ENCODE measurements around the gene KAT5.
"Not testable (repeated sequence)": the region's sequence is repeated elsewhere in the genome, so short reads cannot be mapped to it uniquely, and the experiment has no call there.

KAT5 gene

DNA sequence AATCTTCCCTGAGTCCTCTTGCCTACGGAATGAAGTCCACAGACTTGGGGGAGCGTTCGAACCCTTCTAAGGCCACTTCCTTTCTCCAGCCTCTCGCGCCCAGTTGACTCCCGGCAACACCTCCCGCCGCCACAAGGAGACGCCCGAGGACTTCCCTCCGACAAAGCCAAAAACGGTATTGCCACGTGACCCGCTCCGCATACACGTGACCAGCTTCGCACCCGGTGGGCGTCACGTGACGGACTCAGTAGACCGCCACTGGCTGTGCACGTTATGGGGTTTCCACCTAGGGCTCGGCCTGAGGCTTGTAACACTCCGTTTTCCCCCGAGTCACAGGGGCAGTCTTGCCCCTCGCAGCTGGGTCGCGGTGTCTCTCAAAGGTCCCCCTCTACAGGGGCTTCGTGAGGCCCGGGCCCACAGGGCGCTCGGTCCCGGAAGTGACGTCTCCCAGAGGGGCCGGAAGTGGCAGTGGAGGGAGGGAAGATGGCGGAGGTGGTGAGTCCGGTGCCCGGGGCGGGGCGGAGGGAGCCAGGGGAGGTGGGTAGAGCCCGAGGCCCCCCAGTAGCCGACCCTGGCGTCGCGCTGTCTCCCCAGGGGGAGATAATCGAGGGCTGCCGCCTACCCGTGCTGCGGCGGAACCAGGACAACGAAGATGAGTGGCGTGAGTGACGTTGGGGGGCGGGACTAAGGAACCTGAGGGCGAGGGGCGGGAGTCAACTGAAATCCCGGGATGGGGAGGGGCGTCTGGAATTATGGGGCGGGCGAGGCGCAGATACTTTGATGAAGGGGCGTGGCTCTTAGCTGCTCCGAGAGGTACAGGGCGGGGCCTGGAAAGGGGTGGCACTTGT, at the start of gene KAT5:
Gene KAT5 (plus strand): TSS at position 468 of the 848 bp plus-strand sequence. CDS start 16 bp downstream, at position 484.
- peak; percentile 63 to 96 for DNase-seq

DNA sequence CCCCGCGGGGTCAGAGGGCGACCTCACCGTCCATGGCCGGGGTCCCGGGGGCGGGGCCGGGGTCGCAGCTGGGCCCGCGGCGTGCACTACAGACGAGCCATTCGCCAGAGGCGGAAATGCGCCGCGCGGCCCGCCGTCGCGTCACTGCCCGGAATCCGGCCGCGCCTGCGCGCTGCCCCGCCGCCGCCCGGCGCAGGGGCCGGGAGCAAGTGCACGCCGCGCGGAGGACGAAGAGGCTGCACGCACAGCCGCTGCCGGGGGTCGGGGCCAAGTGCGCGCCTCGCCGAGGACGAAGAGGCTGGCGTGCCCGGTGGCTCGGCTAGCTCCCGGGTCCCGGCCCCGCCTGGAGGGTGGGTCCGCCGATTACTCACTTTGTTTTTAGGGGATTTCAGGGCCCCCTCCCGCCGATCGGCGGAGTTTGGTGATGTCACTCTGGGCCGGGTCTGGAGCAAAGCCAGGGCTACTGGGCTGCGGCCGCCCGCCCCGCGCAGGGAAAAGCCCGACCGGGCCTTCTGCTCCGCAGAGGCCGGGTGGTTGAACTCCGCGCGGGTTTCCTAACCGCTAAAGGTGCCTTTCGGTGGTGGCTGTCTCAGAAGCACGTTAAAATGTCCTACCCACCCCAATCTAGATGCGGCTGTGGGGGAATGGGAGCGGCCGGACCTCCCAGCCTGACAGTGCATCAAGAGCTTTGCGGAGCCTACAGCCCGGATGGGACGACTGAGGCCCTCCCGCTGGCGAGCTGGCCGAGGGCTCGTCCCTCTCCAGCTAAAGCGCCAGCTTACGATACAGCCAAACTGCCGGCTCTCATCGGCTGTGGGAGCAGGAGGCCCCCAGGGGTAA, 49.0 kb upstream of the KAT5 start, which contains the start of gene RELA:
Gene RELA (minus strand): TSS at position 118 of the 840 bp plus-strand sequence. CDS start 84 bp downstream, at position 34.
- DNase-seq = peak in 1 of 2 experiments; percentile 67

DNA sequence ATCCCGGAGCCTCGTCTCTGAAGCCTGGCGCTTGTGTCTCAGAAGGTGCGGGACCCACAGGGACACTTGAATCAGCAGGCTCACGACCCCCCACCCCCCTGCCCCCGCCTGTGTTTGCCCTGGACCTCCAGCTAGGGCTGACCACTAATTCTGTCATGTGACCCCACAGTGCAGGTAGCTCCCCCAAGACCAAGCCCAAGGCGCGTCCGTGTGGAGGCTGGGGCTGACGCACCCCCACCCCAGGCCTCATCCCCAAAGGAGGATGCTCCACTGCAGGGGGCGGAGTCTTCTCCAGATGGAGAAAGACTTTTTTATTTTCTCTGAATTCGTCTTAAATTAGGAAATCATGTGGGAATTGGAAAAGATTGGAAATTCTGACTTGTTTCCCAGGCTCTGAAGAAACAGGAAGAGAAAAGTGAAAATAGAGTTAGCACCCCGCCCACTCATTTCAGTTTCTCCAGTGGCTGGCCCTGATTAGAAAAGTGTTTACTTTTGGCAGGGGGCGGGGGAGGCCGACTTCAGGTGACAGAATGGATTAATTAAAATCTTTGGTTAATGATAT, 48.3 kb upstream of the KAT5 start:
- DNase-seq = no peak

DNA sequence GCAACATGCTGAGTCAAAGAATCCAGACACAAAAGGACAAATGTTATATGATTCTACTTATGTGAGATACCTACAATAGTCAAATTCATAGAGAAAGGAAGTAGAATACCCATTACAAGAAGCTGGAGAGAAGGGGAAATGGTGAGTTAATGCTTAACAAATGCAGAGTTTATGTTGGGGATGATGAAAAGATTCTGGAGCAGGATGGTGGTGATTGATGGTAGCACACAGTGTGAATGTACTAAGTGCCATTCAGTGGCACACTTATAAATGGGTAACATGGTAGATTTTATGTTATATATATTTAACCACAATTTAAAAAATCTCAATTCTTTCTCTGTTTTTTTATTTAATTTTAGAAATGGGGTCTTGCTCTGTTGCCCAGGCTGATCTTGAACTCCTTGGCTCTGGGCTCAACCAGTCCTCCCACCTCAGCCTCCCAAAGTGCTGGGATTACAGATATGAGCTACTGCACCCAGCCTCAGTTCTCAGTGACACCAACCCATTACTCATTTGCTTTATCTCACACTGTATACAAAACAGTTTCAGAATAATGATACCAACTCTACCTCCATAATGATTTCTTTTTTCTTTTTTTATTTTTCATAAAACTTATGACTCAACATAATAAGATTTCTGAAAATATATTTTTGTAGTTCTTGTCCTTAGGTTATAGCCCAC, 39.7 kb upstream of the KAT5 start:
- no peak for DNase-seq

DNA sequence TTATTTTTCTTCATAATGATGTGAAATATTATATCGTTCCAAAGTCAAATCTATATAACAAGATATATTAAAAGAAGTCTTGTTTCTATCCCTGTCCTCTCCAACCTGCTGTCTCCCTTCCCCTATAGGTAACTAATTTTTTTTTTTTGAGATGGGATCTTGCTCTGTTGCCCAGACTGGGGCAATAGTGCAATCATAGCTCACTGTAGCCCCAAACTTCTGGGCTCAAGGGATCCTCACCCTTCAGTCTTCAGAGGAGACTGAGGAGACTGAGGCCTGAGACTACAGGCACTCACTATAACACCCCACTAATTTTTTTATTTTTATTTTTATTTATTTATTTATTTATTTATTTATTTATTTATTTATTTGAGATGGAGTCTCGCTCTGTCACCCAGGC, 39.1 kb upstream of the KAT5 start:
- DNase-seq = no peak

DNA sequence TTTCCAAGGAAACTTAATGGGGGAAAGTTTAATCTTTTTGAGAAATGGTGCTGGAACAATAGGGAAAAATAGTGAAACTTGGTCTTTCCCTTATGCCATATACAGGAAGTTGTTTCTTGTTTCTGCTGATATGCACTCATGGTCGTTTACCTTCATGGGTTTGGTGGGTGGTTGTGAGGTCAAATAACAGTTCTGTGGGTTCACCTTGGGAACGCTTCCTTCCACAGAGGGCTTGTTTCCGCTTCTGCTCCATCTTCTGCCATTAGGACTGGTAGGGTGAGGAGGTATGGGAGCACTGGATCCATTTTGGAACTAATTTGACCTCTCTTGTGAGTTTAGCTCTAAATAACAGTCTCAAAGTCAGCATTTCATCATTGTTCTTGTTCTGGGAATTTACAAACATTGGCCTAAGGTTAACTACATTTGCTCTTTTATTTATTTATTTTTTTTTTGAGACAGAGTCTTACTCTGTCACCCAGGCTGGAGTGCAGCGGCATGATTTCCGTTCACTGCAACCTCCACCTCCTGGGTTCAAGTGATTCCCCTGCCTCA, 31.8 kb upstream of the KAT5 start:
- no peak for DNase-seq

DNA sequence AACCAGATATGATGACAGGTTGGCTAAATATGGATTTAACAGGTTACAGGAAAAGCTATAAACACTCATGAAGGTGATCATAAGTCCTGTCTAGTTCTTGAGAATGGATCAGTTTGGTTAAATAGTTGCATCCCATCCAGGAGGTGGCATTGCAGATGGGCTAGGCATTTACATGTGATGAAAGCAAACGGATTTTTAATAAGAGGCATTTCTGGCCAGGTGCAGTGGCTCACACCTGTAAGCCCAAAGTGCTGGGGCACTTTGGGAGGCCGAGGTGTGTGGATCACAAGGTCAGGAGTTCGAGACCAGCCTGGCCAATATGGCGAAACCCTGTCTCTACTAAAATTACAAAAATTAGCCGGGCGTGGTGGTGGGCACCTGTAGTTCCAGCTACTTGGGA, 28.6 kb upstream of the KAT5 start:
- not testable (repeated sequence) for DNase-seq

DNA sequence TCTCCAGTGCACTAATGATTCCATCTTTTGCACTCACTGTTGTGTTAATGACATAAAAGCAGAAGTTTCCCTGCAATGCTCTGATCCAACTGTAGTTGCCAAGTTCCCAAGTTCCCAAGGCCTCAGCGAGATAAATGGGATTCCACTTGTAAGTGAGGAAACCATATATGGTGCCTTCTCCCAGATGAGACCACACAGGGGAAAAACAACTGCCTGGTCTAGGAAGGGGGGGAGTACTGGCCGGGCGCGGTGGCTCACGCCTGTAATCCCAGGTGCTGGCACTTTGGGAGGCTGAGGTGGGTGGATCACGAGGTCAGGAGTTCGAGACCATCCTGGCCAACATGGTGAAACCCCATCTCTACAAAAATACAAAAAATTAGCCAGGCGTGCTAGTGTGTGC, 26.1 kb upstream of the KAT5 start:
- DNase-seq = no peak

DNA sequence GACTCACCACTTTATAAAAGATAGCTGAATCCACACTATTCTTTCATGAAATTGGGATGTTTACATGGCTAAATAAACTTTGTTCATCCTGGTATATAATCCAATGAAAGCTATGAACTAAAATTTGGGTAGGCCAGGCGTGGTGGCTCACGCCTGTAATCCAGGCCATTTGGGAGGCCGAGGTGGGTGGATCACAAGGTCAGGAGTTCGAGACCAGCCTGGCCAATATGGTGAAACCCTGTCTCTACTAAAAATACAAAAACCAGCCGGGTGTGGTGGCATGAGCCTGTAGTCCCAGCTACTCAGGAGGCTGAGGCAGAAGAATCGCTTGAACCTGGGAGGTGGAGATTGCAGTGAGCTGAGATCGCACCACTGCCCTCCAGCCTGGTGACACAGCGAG, 20.2 kb upstream of the KAT5 start:
- DNase-seq = not testable (repeated sequence)

DNA sequence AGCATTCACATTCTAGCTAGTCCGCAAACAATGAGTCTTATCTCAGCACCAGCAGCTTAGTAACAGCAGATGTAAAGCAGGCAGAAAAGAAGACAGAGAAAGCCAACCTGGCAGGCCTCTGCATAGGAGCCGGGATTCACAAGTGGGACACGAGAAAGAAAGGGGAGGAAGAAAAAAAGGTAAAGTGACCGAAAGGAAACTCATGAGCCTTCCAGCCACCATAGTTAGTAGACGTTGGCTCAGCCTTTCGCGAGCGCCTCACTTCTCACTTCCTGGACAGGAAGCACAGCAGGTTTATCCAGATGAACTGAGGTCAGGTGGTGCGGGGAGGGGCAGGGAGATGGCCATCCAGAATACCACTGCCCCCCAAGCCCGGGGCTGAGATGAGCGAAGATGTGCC, 19.7 kb upstream of the KAT5 start:
- DNase-seq = no peak

DNA sequence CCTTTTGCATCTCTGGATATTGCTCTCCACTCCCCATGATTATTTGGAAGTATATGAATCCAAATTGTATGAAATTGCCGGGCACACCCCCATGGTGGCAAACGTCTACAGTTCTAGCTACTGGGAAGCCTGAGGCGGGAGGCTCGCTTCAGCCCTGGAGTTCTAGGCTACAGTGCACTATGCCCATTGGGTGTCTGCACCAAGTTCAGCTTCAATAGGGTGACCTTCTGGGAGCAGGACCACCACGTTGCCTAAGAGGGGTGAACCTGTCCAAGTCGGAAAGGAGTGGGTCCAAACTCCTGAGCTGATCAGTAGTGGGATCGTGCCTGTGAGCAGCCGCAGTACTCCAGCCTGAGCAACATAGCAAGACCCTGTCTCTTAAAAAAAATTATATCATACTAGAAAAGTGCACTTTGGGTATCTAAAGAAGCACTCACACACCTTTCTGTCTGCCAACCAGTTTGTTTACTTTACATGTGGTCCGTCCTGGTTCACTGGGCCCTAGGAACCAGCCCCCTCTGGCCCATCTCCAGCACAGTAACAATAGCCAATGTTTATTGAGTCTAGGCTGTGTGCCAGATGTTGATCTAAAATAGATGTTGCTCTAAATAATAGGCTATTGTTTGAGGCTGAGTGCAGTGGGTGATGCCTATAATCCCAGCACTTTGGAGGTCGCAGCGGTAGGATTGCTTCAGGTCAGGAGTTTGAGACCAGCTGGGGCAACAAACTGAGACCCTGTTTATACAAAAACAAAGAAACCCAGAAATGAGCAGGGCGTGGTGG, 16.4 kb upstream of the KAT5 start:
- no peak for DNase-seq

DNA sequence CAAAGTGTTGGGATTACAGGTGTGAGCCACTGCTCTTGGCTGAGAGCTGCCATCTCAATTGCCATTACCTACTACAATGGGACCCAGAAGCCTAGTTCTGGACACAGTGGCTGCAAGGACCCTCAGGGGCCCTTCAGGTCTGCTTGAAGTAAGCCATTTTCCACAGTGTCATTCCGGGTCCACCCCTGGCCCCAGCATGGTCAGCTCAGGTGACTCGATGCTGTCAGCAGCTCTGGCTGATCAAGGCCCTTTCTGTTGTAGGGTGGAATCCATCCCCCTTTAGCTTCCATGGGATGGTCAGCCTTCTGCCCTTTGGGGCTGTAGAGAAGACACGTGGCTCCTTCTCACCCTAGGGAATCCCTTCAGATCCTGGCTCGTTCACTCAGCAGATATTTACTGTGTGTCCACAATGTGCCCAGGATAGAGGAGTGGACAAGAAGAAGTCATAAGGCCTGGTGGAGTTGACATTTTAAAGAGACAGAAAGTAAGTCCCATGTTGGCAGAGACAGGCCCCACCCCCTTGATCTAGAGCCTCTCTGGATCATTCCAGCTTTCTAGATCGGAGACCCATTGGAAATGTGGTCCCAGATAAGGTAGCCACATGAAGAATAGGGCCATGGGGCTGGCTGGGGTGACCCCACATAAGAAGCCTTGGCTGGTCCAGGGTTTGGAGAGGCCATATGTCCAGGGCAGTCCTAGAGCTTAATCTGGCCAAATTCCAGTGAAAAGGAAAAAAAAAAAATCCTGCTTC, 15.1 kb upstream of the KAT5 start:
- no peak for DNase-seq

DNA sequence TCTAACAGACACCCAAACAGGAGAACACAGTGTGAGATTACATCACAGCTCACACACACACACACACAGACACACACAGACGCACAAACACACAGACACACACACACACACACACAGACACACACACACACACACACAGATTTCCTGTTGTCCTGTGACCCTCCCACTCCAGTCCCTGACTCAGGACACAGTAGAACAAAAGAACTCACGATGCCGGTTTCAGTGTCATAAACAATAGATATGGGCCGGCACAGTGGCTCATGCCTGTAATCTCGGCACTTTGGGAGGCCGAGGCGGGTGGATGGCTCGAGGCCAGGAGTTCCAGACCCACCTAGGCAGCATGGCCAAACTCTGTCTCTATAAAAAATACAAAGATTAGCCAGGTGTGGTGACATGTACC, 13.8 kb upstream of the KAT5 start:
- DNase-seq = no peak

DNA sequence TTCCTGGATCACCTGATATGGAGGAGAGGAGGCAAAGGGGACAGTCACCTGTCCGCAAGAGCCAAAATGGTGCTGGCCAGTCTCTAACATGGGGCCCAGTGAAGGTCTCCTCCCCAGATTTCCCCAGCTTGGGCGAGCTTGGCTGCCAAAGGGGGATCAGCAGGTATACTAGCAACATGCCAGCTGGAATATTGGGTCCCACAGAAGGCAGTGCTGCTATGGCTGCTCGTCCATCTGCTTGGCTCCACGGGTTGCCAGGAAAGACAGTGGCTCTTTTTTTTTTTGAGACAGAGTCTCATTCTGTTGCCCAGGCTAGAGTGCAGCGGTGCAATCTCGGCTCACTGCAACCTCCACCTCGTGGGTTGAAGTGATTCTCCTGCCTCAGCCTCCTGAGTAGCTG, 12.7 kb upstream of the KAT5 start:
- peak in 1 of 2 experiments; percentile 21 for DNase-seq

DNA sequence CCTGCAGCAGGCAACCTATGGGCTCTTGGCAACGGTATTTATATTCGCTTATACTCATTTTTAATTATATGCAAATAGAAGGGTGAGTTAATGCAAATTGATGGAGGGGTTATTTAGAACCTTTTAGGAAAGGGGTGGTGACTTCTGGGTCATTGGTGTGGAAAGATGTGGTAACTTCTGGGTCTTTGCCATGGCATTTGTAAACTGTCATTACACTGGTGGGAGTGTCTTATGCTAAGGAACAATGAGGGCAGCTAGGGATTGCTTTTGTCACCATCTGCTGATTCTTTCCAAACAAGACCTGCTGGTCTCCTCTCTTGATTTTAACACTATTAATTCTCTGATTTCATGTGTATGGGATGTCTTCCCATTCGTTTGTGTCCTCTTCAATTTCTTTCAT, 11.7 kb upstream of the KAT5 start:
- no peak for DNase-seq

DNA sequence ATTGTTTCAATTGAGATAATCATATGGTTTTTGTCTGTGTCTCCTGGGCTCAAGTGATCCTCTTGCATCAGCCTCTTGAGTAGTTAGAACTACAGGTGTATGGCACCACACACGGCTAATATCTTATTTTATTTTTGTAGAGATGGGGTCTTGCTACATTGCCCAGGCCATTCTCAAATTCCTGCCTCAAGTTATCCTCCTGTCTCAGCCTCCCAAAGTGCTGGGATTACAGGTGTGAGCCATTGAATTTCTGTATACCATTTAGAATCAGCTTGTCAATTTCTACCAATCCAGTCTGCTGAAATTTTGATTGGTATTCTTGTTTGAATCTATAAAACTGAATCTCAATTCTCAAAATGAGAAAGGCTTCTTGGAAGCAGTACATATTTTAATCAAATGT, 10.4 kb upstream of the KAT5 start:
- DNase-seq = no peak

DNA sequence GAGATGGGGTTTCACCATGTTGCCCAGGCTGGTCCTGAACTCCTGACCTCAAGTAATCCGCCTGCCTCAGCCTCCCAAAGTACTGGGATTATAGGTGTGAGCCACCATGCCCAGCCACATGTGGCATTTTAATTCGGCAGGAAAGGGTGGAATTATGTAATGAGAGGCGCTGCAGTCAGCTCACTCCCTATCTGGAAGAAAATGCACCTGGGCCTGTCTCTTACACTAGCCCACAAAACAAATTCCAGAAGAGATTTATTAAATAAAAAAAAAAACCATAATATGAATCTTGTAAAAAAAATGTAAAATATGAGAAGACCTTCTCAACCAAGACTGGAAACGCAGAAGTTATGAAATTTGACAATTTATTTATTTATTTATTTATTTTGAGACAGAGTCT, 8.2 kb upstream of the KAT5 start:
- no peak for DNase-seq

DNA sequence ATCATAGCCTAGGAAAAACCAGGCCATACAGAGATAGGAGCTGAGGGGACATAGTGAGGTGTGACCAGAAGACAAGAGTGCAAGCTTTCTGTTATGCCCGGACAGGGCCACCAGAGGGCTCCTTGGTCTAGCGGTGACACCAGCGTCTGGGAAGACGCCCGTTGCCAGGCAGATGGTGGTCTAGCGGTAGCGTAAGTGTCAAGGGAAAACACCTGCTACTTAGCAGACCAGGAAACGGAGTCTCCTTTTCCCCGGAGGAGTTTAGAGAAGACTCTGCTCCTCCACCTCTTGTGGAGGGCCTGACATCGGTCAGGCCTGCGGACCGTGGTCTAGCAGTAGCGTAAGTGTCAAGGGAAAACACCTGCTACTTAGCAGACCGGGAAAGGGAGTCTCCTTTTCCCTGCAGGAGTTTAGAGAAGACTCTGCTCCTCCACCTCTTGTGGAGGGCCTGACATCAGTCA, 5.7 kb upstream of the KAT5 start:
- peak in 1 of 2 experiments; percentile 53 for DNase-seq

DNA sequence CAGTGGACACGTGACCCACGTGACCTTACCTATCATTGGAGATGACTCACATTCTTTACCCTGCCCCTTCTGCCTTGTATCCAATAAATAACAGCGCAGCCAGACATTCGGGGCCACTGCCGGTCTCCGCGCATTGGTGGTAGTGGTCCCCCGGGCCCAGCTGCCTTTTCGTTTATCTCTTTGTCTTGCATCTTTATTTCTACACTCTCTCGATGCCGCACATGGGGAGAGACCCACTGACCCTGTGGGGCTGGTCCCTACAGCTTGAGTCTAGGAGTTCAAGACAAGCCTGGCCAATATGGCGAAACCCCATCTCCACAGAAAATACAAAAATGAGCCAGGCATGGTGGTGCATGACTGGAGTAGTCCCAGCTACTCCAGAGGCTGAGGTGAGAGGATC, 5.0 kb upstream of the KAT5 start:
- not testable (repeated sequence) for DNase-seq

DNA sequence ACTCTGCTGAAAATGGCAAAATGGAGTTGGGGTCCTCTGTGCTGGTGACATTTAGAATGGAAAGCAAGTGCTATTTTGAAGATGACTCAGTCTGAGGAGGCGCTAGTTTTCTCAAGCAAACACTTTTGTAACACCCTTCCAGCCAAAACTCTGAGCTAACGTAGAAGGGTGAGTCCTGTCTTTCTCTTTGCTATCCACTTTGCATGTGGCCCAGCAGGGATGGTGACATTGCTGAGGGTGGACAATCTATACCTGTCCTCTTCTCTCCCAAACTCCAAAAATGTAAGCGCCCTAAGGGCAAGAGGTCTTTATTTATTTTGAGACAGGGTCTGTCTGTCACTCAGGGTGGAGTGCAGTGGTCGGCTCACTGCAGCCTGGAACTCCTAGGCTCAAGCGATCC, 3.6 kb upstream of the KAT5 start:
- no peak for DNase-seq

DNA sequence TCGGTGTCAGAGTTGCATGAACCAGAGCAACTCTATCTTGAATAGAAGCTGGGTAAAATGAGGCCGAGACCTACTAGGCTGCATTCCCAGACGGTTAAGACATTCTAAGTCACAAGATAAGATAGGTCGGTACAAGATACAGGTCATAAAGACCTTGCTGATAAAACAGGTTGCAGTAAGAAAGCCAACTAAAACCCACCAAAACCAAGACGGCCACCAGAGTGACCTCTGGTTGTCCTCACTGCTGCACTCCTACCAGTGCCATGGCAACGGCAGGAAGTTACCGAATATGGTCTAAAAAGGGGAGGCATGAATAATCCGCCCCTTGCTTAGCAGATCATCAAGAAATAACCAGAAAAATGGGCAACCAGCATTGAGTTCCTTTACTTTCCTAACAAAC, 2.4 kb upstream of the KAT5 start:
- DNase-seq = no peak

Data from cerebellar nuclear complex (tissue), 1 donor.